Motor neuron (in vitro differentiated cells): ENCODE measurements around the gene USO1. TPM values are rescaled to one million over a fixed set of nuclear protein-coding genes. Genes with fewer than 3 reads are reported as not detected.
"Not testable (repeated sequence)": the region's sequence is repeated elsewhere in the genome, so short reads cannot be mapped to it uniquely, and the experiment has no call there.

Source experiments
- ATAC-seq, 8 experiments: fragments of 200-7000 bp; cut with Tn5 transposase; replicated peaks in 6 of 8; 2 replicates each; pipeline ENCODE4 v1.8.0; 2021; ENCODE audit warnings: mild to moderate bottlenecking in 8 of 8, moderate library complexity in 8 of 8
- H3K27ac ChIP-seq, 2 donors: fragments of 250-450 bp; sonication (Bioruptor Pico); 2 replicates each; pipeline ENCODE4 v1.9.0; 2021; ENCODE audit warnings: antibody characterized with exemption in 2 of 2, mild to moderate bottlenecking in 2 of 2, moderate library complexity in 1 of 2
- H3K4me1 ChIP-seq, 2 donors: fragments of 250-450 bp; sonication (Bioruptor Pico); replicated peaks in 1 of 2; 2 replicates each; pipeline ENCODE4 v1.6.1; 2021; ENCODE audit warnings: antibody characterized with exemption in 2 of 2, mild to moderate bottlenecking in 2 of 2, moderate library complexity in 1 of 2
- H3K4me3 ChIP-seq, 5 donors: fragments of 250-450 bp; sonication (Bioruptor Pico); 2 replicates each; pipeline ENCODE4 v1.9.0; 2021; ENCODE audit warnings: antibody characterized with exemption in 5 of 5, mild to moderate bottlenecking in 5 of 5, moderate library complexity in 4 of 5
- WGBS, 10 experiments: fragments of 450-650 bp; shearing (Covaris generic); methylation state at CpG; one replicate each; pipeline ENCODE4 v1.0.0; 2022; 5-methylcytosine and 5-hydroxymethylcytosine counted together
- in situ Hi-C, 9 experiments: fragments of 400-800 bp; cut with MboI; loops; one replicate each; pipeline ENCODE4 v1.15.0; 2021; ENCODE audit warnings: low sequenced_read_pairs in 9 of 9, low pct_unique_long_range_greater_than_20kb in 2 of 9; ENCODE audit not compliant: unreplicated experiment in 9 of 9
- total RNA-seq, 8 experiments: library from RNA; unstranded; fragments of 300-600 nt; gene quantifications; 2 replicates each; pipeline versions ENCODE4 v1.2.3 to v1.2.4, GENCODE V29; 2022

Gene USO1
- total RNA-seq, 8 experiments from 2014 or later: 36.7 to 73.9 (median 61.8) TPM

DNA sequence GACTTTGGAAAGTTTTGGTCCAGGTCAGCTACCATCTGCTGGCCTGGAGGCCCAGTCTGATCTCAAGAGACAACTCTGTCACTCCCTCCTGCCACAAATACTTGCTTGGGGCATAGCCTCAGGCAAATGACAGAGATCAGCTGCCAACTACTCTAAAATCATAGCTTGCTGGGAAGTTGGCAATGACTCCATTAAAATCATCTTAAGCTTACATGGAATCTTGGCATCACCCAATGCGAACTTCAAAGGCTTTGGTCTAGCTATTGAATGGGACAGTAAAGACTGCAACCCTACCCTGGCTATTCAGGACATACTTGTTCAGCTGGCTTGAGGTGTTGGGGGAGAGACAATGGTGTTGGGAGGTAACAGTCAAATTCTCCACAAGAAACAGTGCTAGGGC, 7.0 kb upstream of the USO1 start:
- in situ Hi-C loops: no loop called here
- ATAC-seq: no peak
- H3K4me1 ChIP-seq: peaks cover 3 to 4% of the 10 kb centered on the region in 2 donors
- H3K27ac ChIP-seq: no peak overlapping the region
- H3K4me3 ChIP-seq: no peak overlapping the region
- WGBS, 10 experiments: 100% methylated on average over 1 of the region's 1 CpG; no CpG with 5 or more reads in 6 of the 10 experiments

DNA sequence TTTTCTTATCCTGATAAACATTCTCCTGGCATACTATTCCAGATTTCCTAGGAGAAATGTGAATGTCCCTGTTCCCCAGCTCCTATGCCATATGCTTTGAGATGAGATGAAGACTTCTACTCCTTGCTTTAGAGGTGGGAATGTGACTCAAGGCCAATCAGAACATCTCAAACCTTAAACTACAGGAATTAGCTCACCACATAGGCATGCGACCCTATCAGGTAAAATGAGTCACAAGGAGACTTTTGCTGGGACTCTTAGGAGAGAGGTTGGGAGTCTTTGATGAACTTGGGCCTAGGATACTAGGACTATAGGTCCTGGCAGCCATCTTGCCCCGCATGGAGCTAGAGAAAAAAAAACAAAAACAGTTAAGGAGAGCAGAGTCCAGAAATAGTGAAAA, 5.8 kb upstream of the USO1 start:
- in situ Hi-C loops: no loop called here

DNA sequence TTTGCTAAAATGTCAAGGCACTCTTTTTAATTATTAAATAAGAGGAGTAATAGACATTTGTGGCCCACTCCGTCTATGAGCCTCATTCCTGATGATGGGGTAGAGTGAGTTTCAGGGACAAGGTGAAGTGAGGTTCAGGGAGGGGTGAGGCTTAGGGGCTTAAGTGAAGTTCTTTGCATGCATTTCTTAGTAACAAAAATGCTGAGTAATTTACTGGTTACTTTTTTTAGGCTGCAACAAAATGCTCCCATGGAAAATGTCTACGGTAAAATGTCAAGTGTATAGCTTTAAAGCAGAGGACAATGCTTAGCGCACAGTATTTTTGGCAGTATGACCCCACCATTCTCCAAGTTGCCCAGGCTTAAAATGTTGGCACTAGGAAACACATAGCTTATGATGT, 2.0 kb upstream of the USO1 start:
- Histone ChIP-seq H3K4me3 (peak overlapping the region in 3 of 5 donors; percentile 55 to 78 (median 71)), H3K4me1 (peaks cover 16 to 19% of the 10 kb centered on the region in 2 donors), H3K27ac (no peak overlapping the region)
- WGBS, 10 experiments: 43 to 100% (median 67%) methylated on average over 1 to 3 of the region's 3 CpGs
- in situ Hi-C loops: no loop called here
- no peak for ATAC-seq

More for the DNA sequence above, 5.8 kb upstream of the USO1 start:
- 71 to 100% (median 100%) methylated on average over 1 to 2 of the region's 2 CpGs; no CpG with 5 or more reads in 4 of the 10 experiments for WGBS, 10 experiments
- peaks cover 9 to 10% of the 10 kb centered on the region in 2 donors for H3K4me1 ChIP-seq
- no peak overlapping the region for H3K4me3 ChIP-seq
- ATAC-seq: no peak
- H3K27ac ChIP-seq: no peak overlapping the region

DNA sequence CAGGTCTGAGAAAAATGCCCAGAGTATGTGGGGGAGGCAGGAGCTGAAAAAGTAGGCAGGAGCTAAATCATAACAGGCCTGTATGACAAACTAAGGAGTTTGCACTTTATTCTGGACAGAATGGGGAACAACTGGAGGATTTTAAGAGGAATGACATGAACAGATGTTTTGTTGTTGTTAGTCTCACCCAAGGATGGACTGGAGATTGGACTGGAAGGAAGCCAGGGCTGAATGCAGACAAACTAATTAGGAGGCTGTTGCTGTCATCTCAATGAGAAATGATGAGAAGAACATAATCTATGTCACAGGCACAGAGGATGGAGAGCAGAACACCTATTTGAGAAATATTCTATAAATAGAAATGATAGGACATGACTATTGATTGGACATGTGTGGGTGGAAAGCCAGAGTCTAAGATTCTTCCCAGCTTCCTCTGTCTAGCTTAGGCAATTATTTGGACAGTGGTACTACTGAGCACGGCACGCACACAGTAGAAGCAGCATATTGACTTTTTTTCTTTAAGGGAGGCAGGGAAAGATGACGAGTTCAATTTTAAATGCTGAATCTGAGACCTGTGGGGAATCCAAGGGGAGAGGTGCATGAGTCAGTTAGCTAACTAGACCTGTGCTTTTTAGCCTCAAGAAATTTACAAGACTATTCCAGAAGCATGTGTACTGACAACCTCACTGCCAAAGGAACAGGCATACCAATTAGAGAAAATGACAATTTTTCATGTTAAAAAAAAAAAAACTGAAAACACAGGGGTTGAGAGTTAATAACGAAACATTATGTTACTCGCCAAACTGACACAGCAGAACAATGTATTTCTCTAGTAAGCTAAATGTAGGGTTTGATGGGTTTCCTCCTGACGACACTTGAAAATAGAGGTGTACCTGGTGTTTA, 963 bp upstream of the USO1 start:
- Histone ChIP-seq H3K4me1 (peaks cover 18 to 19% of the 10 kb centered on the region in 2 donors), H3K27ac (peak overlapping the region; percentile 87 to 97), H3K4me3 (peak overlapping the region; percentile 55 to 86 (median 78))
- WGBS, 10 experiments: 0 to 18% (median 0%) methylated on average over 1 to 6 of the region's 6 CpGs; no CpG with 5 or more reads in 2 of the 10 experiments
- peak in 6 of 8 experiments; percentile 1 to 25 (median 14) for ATAC-seq
- in situ Hi-C loops: no loop called here

DNA sequence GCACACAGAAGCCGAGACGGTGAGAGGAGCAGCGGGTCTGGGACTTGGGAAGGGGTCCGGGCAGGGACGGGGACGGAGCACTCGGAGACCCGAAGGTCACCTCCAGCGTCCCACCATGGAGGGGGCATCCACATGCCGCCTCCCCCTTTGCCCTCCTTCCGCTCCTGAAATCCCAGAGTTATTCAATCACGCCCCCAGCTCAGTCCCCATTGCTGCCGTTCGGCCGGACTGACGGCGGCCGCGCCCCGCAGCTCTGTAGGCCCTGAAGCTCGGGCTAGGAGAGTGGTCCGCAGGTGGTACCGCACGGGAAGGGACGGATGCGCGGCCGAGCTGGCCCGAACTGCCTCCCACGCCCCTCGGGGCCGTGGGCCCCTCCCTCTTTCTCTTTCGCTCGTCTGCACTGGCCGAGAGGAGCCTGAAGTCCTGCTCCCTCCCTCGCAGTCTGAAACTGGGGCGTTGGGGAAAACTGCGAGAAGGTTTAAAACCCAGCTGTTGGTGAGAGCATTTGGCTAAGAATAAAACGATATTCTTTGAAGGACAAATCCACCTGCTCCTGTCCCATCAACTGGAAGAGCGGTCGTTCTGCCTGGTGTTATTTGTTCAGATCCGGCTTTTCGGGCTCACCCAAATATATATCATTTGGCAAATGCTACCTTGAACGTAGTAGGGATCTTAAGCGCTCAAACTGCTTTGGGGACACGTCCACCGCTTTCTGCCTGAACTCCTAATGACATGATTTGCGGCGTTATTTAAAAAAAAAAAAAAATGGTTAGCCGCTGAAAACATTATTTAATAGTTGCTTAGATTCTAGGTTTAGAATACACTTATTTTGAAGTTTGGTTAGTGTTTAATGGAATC, 719 bp downstream of the USO1 start:
- WGBS, 10 experiments: 0 to 4% (median 0%) methylated on average over 4 to 30 of the region's 50 CpGs; no CpG with 5 or more reads in 2 of the 10 experiments
- H3K27ac ChIP-seq: peak overlapping the region; percentile 94 to 98
- in situ Hi-C loops: no loop called here

DNA sequence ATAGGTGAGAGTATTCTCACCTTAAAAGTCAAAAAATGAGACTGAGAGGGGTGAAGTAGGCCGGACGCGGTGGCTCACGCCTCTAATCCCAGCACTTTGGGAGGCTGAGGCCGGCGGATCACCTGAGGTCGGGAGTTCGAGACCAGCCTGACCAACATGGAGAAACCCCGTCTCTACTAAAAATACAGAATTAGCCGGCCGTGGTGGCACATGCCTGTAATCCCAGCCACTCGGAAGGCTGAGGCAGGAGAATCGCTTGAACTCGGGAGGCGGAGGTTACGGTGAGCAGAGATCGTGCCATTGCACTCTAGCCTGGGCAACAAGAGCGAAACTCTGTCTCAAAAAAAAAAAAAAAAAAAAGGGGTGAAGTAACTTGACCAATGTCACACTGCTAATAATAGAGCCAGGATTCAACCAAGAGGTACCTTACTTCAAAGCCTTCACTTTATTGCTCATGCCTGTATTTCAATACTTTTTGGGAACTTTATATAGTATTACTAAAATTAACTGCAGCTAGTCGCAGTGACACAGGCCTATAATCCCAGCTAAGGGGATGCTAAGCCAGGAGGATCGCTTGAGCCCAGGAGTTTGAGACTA, 1.7 kb downstream of the USO1 start:
- H3K27ac ChIP-seq, in situ Hi-C loops, ATAC-seq: not testable (repeated sequence)
- WGBS, 10 experiments: 13 to 100% (median 25%) methylated on average over 1 to 13 of the region's 20 CpGs; no CpG with 5 or more reads in 1 of the 10 experiments
- peak overlapping the region; percentile 55 to 86 (median 78) for H3K4me3 ChIP-seq
- H3K4me1 ChIP-seq: peaks cover 18 to 19% of the 10 kb centered on the region in 2 donors

More for the DNA sequence above, 719 bp downstream of the USO1 start:
- ATAC-seq: peak; percentile 49 to 67 (median 60)
- Histone ChIP-seq H3K4me3 (peak overlapping the region; percentile 55 to 86 (median 78)), H3K4me1 (peaks cover 18 to 19% of the 10 kb centered on the region in 2 donors)

DNA sequence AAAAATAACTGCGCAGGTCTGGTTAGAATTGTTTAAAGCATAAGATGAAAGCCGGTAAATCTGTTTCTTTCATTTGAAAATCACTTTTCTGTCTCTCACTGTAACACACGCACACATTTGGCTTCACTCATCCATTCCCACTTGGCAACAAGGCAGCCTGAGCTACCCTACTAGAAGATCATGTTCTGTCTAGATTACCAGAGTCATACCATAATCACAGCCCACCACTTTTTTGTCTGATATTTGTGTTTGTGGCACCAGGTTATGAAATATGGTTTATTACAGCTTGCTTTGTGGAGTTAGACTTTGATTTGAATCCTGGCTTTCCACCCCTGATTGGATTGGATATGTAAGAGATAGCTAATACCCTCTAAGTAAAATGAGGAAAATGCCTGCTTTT, 2.2 kb downstream of the USO1 start:
- Histone ChIP-seq H3K27ac (no peak overlapping the region), H3K4me3 (peak overlapping the region; percentile 55 to 86 (median 78)), H3K4me1 (peaks cover 18 to 19% of the 10 kb centered on the region in 2 donors)
- WGBS, 10 experiments: 11 to 87% (median 70%) methylated on average over 1 to 3 of the region's 3 CpGs; no CpG with 5 or more reads in 4 of the 10 experiments
- ATAC-seq: no peak
- in situ Hi-C loops: no loop called here

DNA sequence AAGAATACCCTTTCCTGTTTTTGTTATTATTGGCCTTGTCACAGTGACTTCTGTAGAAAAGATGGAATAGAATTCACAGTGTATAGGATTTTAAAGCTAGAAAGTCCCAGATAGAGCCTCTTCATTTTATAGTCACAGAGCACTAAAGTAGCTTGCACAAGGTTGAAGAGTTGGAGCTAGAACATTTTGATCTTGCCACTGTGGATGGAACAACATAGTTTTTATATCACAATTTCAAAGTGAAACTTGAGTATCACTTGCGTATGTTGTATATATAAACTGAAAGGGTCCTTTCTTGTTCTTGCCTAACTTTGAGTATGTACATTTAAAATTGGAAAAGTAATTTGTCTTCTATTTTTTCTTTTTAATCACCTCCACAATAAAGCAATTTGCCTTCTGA, 2.7 kb downstream of the USO1 start:
- in situ Hi-C loops: no loop called here
- 71 to 100% (median 100%) methylated on average over 1 of the region's 1 CpG; no CpG with 5 or more reads in 3 of the 10 experiments for WGBS, 10 experiments
- H3K4me1 ChIP-seq: peaks cover 18 to 19% of the 10 kb centered on the region in 2 donors
- ATAC-seq: no peak
- H3K4me3 ChIP-seq: peak overlapping the region in 1 of 5 donors; percentile 71
- H3K27ac ChIP-seq: no peak overlapping the region

DNA sequence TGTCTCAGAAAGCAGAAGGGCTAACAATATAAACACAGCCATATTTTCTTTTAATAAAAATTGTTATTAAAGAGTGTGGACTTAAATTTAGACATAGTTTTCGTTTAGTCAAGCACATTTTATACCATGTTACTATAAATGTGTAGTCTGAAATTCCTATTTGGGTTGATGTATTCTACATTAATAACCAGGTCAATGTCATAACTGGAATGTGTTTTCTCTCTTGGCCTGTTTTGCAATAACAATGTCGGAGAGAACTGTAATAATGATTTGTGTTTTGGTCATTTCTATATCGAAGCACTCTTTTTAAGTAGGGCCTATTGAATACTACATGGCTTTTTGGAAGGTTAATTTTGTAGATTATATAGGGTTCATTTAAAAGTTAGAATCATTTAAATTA, 5.5 kb downstream of the USO1 start:
- WGBS, 10 experiments: 0 to 100% (median 83%) methylated on average over 1 to 3 of the region's 3 CpGs; no CpG with 5 or more reads in 1 of the 10 experiments

DNA sequence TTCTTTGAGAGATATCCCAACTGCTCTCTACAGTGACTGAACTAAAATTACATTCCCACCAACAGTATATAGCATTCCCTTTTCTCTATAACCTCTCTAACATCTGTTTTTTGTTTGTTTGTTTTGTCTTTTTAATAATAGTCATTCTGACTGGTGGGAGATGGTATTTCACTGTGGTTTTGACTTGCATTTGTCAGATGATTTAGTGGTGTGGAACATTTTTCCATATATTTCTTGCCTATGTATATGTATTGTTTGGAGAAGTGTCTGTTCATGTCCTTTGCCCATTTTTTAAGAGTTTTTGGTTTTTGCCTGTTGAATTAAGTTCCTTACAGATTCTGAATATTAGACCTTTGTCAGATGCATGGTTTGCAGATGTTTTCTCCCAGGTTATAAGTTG, 9.0 kb downstream of the USO1 start:
- ATAC-seq: no peak
- no peak overlapping the region for H3K27ac ChIP-seq
- in situ Hi-C loops: no loop called here

More for the DNA sequence above, 5.5 kb downstream of the USO1 start:
- in situ Hi-C loops: no loop called here
- H3K4me1 ChIP-seq: peaks cover 8 to 12% of the 10 kb centered on the region in 2 donors
- no peak for ATAC-seq
- no peak overlapping the region for H3K4me3 ChIP-seq
- H3K27ac ChIP-seq: no peak overlapping the region

DNA sequence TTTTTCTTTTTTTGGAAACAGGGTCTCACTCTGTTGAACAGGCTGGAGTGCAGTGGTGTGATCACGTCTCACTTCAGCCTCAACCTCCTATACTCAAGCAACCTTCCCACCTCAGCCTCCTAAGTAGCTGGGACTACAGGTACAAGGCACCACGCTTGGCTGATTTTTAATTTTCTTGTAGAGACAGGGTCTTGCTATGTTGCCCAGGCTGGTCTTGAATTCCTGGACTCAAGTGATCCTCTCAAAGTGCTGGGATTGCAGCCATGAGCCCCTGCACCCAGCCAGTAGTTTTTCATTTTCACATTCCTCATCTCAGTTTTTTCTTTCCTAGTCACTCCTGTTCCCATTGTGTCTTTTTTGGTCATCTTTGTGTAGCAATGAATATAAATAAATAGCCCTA, 11.1 kb downstream of the USO1 start:
- in situ Hi-C loops: no loop called here
- Histone ChIP-seq H3K4me3 (no peak overlapping the region), H3K27ac (no peak overlapping the region), H3K4me1 (no peaks in the 10 kb centered on the region)
- ATAC-seq: no peak
- WGBS, 10 experiments: 100% methylated on average over 1 to 2 of the region's 2 CpGs; no CpG with 5 or more reads in 3 of the 10 experiments

More for the DNA sequence above, 9.0 kb downstream of the USO1 start:
- Histone ChIP-seq H3K4me3 (no peak overlapping the region), H3K4me1 (no peaks in the 10 kb centered on the region)

DNA sequence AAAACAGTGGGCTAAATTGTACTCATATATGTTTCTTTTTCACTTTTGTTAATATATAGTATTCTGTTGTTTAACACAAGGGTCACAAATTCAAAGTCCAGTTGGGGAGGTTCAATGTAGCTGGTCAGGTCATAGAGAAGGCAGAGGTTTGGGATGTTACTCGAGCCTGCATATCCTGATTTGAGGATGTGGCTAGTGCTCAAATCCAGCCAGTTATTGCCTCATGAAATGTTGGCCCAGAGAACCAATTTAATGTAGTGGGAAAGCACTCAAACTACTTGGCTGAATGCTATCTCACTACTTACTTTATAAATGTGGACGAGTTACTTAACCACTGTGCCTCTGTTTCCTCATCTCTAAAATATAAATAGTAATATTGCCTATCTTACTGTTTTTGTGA, 12.5 kb downstream of the USO1 start:
- WGBS, 10 experiments: 10 to 85% (median 63%) methylated on average over 1 to 2 of the region's 2 CpGs; no CpG with 5 or more reads in 3 of the 10 experiments
- Histone ChIP-seq H3K27ac (no peak overlapping the region), H3K4me1 (no peaks in the 10 kb centered on the region), H3K4me3 (no peak overlapping the region)
- no peak for ATAC-seq
- in situ Hi-C loops: no loop called here
